ENCODE results near the gene COPZ1. TPM values are rescaled to one million over a fixed set of nuclear protein-coding genes. Genes with fewer than 3 reads are reported as not detected.

Gene COPZ1
- total and polyA plus RNA-seq, 9 of the 15 experiments (the other 6 are each of a cell fraction or from before 2014, with no cell fraction given) = 137 to 487 (median 233) TPM

DNA sequence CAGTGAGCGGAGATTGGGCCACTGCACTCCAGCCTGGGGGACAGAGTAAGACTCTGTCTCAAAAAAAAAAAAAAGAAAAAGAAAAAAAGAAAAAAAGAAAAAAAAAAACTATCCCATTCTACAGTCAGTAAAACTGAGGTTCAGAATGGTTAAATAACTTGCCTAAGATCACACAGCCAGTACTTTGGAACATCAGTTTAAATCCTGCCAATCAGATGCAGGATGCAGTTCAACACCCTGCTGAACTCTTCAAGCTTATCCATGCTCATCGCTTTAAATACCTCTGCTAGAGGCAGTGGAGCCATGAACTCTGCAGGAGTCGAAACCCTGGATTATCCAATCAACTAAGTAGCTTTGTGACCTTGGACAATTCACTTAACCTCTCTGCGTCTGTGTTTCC lies 56.2 kb downstream of the COPZ1 start:
- Histone ChIP-seq H3K9me1 (ENCODE audit: control insufficient read depth, insufficient read depth, low read length) (peaks cover 8% of the 10 kb centered on the region), H3K27ac (ENCODE audit: extremely low read depth, low read depth, low read length) (no peak overlapping the region), H3K27me3 (ENCODE audit: control insufficient read depth in 2 of 2, insufficient read depth in 2 of 2, low read length in 2 of 2) (no peaks in the 10 kb centered on the region), H3K79me2 (ENCODE audit: control insufficient read depth, insufficient read depth, low read length) (peaks cover 70% of the 10 kb centered on the region), H3K4me3 (no peak overlapping the region), H3K9ac (ENCODE audit: insufficient read depth in 1 of 2, low read depth in 2 of 2, low read length in 2 of 2) (no peak overlapping the region), H4K20me1 (replicated peaks; ENCODE audit: control insufficient read depth, insufficient read depth, low read length) (peaks cover 12% of the 10 kb centered on the region), H3K36me3 (ENCODE audit: control insufficient read depth, insufficient read depth, low read length) (peaks cover 79% of the 10 kb centered on the region), H3K4me1 (replicated peaks in 1 of 2; ENCODE audit: control insufficient read depth in 2 of 2, insufficient read depth in 2 of 2, low read length in 2 of 2) (peaks cover 54 to 56% of the 10 kb centered on the region in 2 experiments), H3K4me2 (ENCODE audit: insufficient read depth, low read length) (no peak overlapping the region), H2AFZ (ENCODE audit: low read depth, low read length) (no peak overlapping the region), H3K9me3 (replicated peaks; ENCODE audit: control insufficient read depth, insufficient read depth, low read depth, low read length) (no peaks in the 10 kb centered on the region)
- ATAC-seq = no peak
- in situ Hi-C loops (cut with MboI) = no loop called here
- TF ChIP-seq KDM1A (IDR thresholded peaks at IDR 0.05) = peak; percentile 51 to 55; a peak in 2 of 4 replicates
- TF ChIP-seq, protein P1, sequence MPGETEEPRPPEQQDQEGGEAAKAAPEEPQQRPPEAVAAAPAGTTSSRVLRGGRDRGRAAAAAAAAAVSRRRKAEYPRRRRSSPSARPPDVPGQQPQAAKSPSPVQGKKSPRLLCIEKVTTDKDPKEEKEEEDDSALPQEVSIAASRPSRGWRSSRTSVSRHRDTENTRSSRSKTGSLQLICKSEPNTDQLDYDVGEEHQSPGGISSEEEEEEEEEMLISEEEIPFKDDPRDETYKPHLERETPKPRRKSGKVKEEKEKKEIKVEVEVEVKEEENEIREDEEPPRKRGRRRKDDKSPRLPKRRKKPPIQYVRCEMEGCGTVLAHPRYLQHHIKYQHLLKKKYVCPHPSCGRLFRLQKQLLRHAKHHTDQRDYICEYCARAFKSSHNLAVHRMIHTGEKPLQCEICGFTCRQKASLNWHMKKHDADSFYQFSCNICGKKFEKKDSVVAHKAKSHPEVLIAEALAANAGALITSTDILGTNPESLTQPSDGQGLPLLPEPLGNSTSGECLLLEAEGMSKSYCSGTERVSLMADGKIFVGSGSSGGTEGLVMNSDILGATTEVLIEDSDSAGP (CRISPR knock-in tag; IDR thresholded peaks at IDR 0.05) = no peak
- no peak for TF ChIP-seq CBFA2T2 (conservative IDR thresholded peaks at IDR 0.05)
- no peak for TF ChIP-seq DIDO1 (tag; IDR thresholded peaks at IDR 0.05; ENCODE audit: low read depth)
- TF ChIP-seq SMARCA5 (IDR thresholded peaks at IDR 0.05) = peak; percentile 80; the same call in 1 of the 2 replicates
- TF ChIP-seq CREB1 (IDR thresholded peaks at IDR 0.05) = no peak
- TF ChIP-seq CREB1 (CRISPR knock-in tag; IDR thresholded peaks at IDR 0.05) = no peak
- TF ChIP-seq HDAC2 (IDR thresholded peaks at IDR 0.05) = peak; percentile 62; the same call in 1 of the 2 replicates
- TF ChIP-seq BRD9 (IDR thresholded peaks at IDR 0.05; ENCODE audit: low read depth, partially characterized antibody) = peak; percentile 29
- peak; percentile 56 for TF ChIP-seq ZNF384 (IDR thresholded peaks at IDR 0.05; ENCODE audit: low read depth, low read length)
- TF ChIP-seq RBM25 (IDR thresholded peaks at IDR 0.05; ENCODE audit: low read depth, low read length, severe bottlenecking) = peak; percentile 90
- TF ChIP-seq BCOR (IDR thresholded peaks at IDR 0.05) = peak; percentile 94
- no peak for DNase-seq (ENCODE audit: extremely low read depth in 1 of 4, low spot score in 3 of 4)
- no TSS peak for BruUV-seq (replicated peaks)
- WGBS (ENCODE audit: insufficient coverage, low coverage, missing lambda C conversion rate) = 91% methylated on average over 4 of the region's 4 CpGs
- FAIRE-seq = no peak
- CTCF ChIA-PET (ENCODE audit: low intra/inter-chr PET ratio) = interaction anchor here (3.2 to 3.8 kb wide), 2 partner anchors 12 to 160 kb away, joined by 36 to 50 read pairs; no protein-coding TSS in a partner anchor
- POLR2A ChIA-PET = interaction anchor here (1.1 kb wide), 3 partner anchors 12 to 64 kb away, joined by 3 to 4 read pairs (median 4); no protein-coding TSS in a partner anchor
- intact Hi-C loops (cut with micrococcal nuclease) = no loop called here
